HG03354 (cell line): ENCODE measurements around the gene GMDS.
A peak's percentile ranks its signal among the peaks of the same experiment; 100 is the strongest.

Source experiments
- ATAC-seq: cut with Tn5 transposase; IDR thresholded peaks from one replicate; pipeline ENCODE4 v1.9.1; 2021; ENCODE audit warnings: mild to moderate bottlenecking; ENCODE audit not compliant: unreplicated experiment, poor library complexity, severe bottlenecking

Gene GMDS

DNA sequence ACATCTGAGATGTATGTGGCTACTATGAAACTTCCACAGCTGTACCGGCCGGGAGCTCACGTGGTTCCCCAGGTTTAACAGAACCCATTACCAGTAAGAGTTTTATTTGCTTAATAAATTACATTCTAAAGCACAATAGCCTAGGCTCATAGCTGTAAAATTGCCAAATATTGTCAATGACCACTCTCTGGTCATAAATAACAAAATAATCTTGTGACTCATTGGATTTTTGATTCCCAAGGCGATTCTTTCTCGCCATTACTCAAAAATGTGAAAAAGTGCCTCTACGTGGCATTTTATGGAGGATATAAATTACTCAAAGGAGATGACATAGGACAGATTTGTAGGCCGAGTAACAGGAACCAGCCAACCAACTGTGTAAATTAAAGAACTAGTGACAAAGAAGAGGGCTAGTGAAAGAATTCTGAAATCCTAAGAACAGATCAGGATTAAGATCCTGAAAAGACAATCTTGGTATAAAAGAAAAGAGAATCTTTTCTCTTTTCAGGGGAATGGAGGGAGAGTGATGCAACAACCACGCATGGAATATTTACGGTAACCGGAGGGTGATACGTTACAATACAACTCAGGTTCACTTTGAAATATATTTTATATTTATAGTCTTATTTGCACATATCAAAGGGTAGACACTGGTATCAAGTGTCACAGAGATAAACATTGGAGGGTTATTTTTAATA is 436.0 kb downstream of the GMDS start:
- no peak for ATAC-seq

DNA sequence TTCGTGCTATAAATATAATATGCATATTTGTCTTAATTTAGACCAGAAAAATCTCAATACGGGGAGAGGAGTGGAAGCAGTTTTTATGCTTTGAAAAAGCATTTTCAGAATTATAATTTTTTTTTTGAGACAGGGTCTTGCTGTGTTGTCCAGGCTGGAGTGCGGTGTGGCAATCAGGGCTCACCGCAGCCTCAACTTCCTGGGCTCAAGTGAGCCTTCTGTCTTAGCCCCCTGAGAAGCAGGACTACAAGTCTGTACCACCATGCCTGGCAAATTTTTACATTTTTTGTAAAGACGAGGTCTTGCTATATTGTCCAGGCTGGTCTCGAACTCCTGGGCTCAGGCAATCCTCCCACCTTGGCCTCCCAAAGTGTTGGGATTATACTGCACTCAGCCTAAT is 438.5 kb downstream of the GMDS start:
- no peak for ATAC-seq

DNA sequence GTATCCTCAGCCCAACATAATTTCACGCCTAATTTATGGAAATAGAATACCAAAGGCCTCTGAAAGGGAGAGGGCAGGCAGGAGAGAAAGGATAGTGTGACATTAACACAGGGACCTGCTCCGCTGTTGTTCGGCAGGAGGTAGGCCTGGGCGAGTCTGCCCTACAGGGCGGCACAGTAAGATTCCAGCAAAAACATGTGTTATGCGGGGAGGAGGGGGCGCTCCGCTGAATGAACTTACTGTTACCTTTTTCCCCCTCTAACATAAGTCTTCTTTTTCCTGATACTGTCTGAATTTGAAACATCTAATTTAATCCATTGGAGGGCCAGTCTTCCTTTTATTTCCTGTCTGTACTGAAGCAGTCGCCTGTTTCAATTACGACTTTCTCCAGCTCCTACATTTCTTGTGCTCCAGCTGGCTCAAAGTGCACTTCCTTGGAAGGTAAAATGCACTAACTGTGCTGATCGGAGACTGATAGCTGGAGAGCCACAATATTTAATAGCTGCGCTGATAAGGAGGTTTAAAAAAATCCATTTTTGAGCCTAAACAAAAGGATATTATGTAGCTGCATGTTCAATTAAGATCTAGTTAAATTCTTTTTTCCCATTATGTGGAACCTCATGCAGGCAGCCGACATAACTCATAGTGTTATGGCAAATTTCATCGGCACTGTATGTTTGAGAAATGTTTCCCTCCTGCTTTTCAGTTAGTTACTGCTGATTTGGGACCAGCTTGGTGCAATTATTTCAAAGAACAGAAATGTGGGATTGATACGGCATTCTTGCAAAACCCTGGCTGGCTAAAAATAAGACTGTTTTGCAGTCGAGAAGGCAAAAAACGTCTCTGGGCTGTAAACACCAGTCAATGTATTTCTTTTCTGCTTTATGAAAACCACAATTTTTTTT is 442.7 kb downstream of the GMDS start:
- ATAC-seq = no peak

DNA sequence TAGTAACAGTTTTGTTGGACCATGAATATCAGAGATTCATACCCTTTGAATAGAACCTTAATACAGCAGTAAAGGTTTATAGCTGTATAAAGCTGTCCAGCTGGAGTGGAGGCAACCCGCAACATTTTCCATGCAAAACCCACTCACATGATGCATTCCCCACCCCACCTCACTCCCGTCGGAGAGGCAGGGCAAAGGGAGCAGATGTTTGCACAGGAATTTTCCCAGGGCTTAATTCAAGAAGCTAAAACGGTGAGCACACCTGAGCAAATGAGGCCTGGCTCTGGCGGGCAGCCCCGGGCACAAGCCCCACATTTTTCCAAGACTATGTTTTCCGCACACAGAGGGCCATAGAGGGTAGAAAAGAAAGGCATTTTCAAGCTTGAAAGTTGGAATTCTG is 444.0 kb downstream of the GMDS start:
- ATAC-seq = no peak

DNA sequence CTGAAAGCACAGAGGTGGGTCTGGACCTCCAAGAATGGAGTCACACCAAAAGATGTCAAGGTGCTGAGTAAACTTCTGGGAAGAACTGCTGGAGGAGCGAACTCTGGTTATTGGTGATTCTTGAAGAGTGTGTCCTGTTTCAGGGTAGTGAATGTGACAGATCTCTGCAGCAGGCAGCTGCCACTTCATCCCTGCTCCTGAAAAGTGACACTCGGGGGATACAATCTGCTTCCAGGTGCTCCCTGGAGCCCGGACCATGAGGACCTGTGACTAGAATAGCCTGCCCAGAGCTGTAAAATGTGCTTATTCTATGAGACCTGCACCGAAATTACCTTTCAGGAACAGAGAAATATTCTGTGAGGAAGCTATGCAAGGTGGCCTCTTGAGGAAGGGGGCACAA is 444.6 kb downstream of the GMDS start:
- ATAC-seq = no peak

DNA sequence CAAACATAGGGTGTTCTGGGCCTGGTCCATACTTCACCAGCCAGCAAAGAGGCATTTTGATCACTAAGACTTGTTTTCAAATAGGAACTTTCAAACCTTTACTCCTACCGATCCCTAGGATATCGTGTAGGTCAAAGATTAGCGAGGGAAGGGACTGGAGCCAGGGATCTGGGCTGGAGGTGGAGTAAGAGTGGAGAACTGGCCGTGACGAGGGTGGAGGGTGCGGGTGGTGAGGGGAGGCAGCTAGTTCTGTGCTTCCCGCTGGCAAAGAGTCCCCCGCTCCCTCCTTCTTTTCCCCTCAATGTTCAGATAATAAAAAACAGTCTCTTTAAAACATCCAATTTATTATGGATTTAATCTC is 446.5 kb downstream of the GMDS start:
- ATAC-seq = no peak

DNA sequence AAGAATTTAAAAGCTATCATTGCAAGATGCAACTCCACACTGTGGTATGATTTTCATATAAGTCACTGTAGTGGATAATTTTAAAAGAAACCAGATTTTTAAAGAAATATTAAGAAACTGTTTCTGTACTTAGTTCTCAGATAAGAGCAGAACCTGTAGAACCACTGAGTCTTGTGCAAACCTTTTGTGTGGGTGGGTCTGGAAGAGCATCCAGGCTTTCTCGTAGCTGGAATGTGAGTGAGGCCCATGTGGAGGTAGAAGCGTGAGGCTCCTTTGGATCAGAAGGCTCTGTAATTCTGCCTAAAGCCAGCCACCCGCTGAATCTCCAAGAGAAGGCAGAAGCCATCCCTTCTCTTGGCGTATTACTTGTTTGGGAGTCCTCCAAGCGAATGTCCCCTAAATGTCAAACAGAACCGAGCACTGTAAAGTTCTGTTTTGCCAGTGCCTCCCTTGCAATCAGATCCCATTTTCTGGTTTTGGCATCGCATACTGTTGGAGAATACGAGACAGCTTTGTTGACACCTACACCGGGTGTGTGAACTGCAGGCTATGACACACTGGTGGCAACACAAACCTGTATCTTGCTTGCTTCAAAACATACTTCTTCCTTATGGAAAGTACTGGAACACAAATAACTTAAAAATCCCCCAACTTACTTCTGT is 447.0 kb downstream of the GMDS start:
- ATAC-seq = no peak

DNA sequence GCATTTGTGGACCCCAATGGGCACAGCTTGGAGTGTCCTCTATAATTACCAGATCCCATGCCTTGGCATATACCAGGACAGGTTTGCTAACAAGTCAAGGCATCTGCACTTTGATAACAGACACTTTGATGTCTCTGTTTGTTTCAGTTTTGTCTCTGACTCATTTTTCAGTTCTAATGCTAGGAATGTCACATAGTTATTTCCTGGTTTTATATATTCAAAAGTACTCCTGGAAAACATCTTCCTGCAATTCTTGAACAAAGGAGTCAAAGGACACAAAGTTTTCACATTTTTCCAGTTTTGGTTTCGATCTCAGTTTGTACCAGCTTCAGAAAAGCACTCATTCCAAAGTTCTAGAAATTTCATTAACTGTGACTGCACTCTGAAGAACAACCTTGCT is 447.6 kb downstream of the GMDS start:
- ATAC-seq = no peak

DNA sequence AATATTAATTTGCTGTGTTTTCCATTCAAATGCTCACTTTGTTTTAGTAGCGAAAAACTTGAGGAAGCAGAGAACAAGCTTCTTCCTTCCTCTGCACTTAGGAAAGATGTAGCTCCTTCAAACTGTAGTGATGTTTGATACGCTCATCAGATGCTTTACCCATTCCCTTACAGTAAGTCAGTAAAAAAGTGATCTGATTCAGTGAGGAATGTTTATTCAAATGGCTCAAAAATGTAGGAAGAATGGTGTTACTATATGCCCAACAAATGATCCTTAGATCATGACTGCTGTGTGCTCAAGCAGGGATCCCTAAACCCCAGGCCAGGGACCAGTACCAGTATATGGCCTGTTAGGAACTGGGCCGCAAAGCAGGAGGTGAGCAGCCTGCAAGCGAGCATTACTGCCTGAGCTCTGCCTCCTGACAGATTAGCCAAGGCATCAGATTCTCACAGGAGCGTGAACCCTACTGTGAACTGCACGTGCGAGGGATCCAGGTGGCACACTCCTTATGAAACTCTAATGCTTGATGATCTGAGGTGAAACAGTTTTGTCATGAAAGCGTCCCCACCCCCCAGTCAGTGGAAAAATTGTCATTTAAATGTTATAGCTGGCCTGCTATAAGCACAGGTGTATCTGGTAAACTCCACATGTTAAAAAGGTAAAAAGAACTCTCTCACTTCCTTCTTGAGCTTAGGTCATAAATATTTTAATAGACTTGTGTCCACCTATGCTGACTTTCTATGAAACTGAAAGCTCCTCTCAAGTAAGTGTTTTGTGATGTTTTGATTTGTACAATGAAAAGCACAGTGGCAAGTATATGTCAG is 448.5 kb downstream of the GMDS start:
- ATAC-seq = peak; percentile 91

DNA sequence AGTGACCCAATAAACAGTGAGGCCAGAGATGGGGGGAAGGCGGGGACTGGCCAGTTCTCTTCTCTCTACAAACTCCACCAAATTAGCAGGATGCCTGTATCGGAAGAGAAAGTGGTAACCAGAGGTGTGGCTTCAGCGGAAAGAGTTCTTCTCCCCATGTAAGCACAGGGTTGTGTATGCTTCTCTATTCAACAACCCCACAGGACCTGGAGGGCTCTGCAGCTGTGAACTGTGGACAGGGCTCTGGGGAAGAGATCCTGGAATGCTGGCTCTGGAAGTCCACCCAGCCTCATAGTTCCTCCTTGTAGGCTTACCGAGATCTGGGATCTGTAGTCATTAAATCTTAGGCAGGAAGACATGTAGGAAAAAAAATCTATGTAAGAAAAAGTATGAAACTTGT is 449.5 kb downstream of the GMDS start:
- ATAC-seq = no peak

DNA sequence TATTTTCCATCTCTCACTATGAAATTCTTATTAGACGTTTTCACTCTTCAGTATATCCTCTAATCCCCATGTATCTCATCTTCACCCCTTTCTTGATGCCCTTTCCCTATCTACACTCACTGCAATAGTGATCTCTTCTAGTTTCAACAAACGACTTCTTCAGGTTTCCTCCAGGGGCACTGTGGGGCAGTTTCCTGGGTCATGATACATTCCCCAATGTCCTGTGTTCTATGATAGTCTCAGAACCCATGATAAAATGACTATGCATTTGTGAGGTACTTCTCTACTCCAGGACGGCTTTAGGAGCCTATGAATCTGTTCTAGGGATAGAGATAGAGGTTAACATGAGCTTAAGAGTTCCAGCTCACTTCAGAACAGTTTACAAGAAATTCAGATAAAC is 452.4 kb downstream of the GMDS start:
- ATAC-seq = no peak

DNA sequence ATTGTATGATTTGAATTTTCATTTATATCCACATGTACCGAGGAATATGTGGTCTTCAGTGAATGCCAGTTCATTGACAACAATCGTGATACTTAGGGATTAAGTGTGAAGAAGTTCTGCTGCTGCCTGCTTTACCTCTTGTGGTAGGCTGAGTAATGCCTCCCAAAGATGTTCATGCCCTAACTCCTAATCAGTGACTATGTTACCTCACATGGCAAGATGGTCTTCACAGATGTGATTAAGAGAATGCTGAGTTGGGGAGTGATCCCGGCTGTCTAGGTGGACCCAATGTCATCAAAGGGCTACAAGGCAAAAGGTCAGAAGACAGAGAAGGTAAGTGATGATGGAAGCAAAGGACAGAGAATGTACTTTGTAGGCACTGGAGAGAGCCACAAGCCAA is 454.7 kb downstream of the GMDS start:
- ATAC-seq = no peak

DNA sequence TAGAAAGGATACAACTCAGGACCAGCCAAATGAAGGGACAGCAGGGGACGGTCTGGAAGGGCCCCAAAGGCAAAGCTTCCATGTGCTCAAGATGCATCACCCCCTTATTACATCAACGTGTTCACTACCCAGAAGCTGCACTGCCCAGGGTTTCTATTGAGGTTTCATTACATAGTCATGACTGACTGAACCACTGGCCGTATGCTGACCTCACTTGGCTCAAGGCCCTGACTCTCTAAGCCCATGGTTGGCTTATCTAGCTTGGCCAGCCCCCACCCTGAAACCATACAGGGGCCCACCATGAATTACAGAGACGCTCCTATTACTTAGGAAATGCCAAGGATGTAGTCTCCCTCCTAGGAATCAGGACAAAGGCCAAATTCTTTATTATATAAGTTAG is 456.3 kb downstream of the GMDS start:
- no peak for ATAC-seq

DNA sequence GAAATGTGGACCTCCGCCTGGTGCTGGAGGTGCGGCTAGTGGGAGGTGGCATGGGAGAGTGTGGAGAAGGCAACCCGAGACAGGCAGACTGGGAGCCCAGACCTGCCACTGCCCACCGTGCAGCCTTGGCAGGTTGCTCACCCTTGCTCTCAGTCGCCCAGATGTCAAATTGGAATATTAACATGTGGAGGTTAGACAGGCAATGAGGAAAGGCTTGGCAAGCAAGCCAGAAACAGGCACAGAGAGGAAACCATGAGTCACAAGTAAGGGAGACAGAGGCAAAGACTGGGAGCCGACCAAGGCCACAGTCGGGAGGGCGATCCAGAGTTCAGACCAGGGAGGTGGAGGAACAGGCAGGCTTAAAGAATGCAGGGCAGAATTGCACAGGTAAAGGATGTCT is 457.5 kb downstream of the GMDS start:
- no peak for ATAC-seq

DNA sequence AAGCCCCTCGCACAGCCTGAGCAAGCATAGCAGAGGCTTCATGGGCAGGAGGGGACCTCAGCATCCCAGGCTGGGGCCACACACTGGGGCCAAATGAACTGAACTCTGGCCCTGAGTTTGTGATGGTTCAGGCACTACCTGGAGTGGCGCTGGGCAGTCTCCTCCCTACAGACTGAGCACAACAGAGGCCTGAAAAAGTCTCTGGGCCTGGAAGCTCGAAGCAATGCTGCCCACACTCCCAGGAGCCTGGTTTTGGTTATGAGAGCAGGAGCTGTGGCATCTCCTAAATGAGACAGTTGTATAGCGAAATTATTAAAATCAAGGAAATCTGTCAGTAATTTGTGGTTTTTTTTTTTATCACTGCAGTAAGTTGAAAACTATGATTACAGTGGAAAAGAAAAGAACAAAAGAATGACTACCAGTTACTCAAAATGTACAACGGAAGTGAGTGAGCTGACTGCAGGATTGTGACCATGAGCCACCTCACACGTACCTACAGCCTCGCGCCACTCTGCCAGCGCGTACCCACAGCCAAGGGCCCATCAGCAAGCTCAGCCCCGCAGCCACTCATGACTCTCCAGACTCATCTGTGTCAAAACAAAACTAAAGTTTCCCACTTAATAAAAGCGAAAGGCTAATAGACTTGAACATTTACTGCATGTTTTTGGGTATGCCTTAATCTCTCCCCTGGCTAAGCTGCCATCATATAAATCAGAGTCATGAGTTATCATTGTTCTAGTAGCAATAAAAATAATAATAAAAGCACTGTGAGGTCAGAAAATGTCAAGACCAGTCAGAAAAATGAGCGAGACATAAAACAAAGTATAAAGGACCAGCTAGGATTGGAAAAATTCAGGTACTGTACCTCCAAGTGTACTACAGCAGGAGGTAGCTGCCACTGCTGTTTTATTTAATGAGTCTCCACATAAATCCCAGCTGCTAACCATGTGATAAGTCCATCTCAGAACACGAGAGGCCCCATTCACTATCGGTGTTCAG is 458.7 kb downstream of the GMDS start:
- ATAC-seq = no peak

DNA sequence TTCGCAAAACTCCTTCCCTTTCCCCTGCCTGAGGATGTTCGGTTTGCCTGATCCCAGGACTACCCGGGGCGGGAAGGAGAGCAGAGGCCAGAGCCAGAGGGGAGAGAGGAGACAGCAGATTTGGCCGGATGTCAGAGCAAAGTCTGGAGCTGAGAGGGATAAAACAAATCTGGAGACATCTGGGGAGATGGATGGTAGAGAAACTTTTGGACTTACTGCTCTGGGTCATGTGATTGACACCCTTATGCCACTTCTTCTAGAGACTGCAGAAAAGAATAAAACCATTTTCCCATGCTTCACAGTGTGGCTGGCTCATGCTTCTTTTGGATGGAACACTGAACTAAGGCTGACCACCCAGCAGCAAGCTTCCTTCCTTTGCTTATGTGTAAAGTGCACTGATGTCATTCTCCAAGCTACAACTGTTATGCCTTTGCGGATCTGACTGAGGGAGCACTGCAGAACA is 461.0 kb downstream of the GMDS start:
- no peak for ATAC-seq

DNA sequence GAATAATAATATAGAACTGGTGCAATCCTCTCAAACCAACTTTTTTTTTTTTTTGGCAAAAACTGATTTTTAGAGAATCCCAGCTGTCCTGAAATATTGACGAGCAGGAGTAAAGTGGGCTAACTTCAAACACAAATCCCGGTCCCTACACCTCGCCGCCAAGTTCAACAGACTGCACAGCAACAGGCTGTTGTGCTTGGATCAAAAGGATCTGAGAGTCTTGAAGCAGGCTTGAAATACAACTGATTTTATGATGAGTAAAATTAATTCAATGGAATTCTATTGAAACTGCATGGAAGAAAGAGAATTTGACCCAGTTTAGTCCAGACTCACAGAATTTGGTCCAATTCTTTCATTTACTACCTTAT is 463.6 kb downstream of the GMDS start:
- ATAC-seq = no peak

DNA sequence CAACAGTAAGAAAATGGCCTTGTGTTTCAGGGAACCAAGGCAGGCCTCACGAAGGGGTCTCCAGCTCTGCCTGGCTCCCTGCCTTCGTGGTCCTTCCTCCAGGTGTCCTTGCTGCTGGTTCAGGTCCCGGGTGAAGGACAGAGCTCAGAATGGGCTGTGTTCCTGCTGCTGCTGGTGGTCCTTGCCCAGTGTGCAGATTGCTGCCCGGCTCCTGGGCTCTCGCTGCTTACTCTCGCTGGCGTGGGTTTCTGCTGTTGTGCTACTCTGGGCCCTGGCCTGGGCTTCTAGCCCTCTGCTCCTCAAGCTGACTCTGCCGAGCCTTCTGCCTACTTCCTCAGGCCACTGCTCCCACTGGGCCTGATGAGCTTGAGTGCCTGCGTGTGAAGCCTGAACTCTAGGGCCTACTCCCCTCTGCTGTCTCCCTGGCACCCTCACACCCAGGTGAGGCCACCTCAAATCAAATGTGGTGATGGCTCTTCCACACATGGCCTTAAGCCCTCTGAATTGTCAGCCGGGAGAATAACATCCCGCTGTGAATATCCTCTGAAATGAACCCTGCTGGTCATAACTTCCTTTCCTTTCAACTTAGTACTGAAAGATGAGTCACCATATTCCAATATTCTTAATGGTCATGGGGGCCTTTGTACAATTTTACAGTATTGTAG is 464.1 kb downstream of the GMDS start:
- no peak for ATAC-seq
